IPS DF 4.7 (cell line): ENCODE measurements around the gene FKBP5.
"Not testable (repeated sequence)": the region's sequence is repeated elsewhere in the genome, so short reads cannot be mapped to it uniquely, and the experiment has no call there.

Experiments used
- DNase-seq: peaks from one replicate; pipeline ENCODE4 v3.0.0-alpha.2; 2013; ENCODE audit warnings: low spot score; ENCODE audit errors: extremely low read depth

Gene FKBP5

DNA sequence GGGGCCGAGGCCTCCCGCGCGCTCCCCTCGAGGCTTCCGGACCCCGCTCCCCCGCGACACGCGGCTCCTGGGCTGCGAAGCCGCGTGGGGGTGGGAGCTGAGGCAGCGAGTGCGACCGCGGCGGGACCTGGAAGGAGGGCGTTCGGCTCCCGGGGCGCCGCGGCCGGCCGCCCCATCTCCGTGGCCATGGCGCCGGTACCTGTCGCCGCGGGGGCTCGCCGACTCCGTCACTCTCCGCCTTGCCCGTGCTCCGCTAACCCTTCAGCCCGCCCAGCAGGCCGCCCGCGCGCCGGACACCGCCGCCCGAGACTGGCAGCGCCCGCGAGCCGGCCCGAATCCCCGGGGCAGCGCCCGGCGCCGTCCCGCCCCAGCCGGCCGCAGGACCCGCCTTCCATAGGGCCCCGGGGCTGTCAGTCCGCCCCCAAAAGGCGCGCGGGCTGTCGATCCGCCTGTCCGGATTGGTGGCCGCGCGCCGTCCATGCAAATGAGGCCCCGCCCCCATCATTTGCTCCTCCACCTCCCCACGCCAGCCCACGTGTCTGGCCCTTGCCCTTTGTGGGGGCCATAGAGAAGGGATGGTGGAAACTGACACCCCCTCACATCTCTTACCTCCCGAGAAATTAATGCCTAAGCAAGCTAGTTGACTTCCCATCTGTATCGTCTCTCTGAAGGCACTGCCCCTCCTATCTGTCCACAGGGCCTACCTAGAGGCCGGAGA lies at the start of gene FKBP5:
FKBP5 (minus strand) TSS at position 311 of the 718 bp plus-strand sequence. CDS start 46,091 bp downstream, outside the sequence.
- DNase-seq, result peak; percentile 41

DNA sequence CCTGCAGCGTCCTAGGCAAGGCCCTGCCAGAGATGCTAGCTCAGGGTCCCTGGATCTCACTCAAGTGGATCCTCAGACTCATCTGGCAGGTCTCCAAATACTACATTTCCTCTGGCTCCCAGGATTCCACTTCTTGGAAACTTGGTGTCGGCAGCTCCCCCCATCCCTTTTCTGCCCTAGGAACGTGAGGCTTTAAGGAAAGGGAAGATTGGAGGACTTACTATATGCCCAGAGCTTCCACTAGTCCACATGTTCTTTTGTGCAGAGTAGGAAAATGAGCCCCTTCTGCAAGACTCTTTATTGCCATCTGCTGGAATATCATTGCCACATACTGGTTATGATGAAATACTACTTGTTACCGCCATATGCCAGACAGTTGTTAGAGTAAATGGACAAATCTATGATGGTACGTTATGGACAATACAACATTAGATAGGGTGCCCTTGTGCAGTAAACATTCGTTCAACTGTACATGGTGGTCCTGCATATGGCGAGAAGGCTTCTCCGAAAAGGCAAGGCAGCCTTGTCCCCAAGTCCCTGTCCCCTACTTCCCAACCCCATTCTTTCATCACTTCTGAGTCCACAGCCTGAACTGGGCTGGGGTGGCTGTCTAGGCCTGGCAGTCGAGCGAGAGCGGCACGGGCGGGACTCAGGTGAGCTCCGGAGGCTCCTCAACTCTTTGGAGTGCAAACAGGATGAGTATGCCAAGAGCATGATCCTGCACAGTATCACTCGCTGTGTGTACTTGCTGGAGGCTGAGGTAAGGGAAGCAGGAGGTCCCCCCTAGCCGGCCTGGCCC lies 48.9 kb upstream of the FKBP5 start:
- DNase-seq, result no peak

- no peak for DNase-seq
Observed at GRCh38 chr6:35736982-35737412, 48.3 kb upstream of the FKBP5 start, which contains the start of gene ARMC12. Gene ARMC12, plus strand, starts transcription at chr6:35737032. Its CDS starts 77 bp downstream, at chr6:35737109.

GRCh38 chr6:35736253-35736894 lies 47.7 kb upstream of the FKBP5 start:
- DNase-seq, result no peak

DNA sequence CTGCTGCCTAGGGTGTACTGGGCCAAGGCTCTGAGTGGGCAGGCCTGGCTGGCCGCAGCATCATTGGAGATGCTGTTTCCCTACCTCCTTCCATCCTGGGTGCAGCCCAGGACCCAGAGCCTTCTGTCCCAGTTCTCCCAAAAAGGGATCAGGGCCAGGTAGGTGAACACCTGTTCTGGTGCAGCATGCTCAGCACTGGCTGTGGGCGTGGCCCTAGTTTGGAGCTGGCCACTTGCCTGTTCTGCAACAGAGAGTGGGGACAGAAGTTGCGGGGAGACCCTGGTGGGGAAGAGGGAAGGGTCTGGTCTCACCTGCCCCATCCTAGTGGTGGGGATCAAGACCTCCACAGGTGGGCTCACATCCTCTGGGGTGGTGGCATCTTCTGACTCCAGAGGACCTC lies 46.7 kb upstream of the FKBP5 start:
- no peak for DNase-seq

GRCh38 chr6:35734319-35734718 lies 45.6 kb upstream of the FKBP5 start:
- DNase-seq, result not testable (repeated sequence)

GRCh38 chr6:35733633-35734032 lies 44.9 kb upstream of the FKBP5 start:
- DNase-seq, result no peak

GRCh38 chr6:35731736-35732532 lies 43.2 kb upstream of the FKBP5 start:
- DNase-seq, result no peak

GRCh38 chr6:35731414-35731735 lies 42.7 kb upstream of the FKBP5 start:
- no peak for DNase-seq

DNA sequence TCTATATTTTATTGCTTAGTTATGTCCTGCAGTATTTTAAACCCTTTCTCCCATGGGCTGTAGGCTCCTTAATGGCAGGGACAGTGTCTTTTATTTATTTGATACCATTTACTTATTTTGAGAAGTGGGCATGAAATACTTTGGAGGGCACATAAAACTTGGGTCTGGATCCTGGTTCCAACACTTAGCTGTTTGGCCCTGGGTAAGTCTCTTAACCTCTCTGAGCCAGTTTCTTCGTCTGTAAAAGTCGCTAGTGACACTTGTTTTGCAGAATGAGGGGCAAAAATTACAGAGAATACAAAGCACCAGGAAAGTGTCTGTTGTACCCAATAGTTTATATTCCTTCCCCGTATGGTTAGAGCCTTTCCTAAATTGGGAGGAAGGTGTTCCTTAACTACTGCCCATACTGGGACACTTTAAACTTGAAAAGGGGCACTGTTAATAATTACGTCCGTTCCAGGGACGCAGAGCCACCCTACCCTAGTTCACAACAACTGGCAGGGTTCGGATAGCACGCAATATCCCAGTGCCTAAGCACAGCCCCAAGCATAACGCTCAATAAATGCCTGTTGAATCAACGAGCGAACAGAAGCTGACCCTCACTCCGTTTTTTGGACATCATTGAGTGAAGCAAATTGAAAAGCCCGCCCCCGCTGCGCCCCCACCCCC lies 42.2 kb upstream of the FKBP5 start:
- DNase-seq, result no peak

- no peak for DNase-seq
Observed at GRCh38 chr6:35729722-35730121, 41.0 kb upstream of the FKBP5 start.

- DNase-seq, result no peak
Observed at GRCh38 chr6:35728683-35729678, 40.3 kb upstream of the FKBP5 start.

GRCh38 chr6:35727935-35728682 lies 39.4 kb upstream of the FKBP5 start:
- DNase-seq, result no peak

DNA sequence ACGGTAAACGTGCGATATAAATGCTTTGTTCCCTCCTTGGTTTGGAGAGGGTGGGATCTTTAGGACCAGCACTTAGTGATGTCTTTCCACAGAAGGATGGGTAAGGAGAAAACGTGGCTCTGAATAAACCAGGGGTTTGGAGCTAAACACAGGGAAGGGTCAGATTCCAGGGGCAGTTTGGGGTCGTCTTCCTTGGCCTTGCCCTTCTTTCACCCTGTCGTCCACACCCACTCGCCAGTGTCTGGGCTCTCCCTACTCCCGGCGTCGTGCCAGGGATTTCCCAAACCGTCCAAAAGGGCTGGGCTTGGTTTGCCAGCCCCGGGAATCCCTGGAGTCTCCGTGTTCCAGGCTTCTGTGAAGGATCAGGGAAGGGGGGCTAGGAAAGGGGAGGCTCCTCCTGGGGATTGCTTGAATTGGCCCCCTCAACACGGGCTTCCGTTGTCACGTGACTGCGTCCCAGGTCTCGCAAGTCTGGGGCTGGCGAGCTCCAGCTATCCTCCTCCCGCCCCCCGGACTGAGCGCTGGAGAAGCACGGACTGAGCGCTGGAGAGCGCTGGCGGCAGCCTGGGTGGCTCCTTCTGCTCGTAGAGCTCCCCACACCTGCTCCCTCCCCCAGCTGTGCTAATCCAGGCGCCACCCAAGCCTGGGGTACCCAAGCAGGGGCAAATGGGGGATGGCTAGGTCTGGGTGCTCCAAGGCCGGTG lies 38.7 kb upstream of the FKBP5 start:
- DNase-seq, result no peak

GRCh38 chr6:35725721-35726438 lies 37.2 kb upstream of the FKBP5 start:
- no peak for DNase-seq

DNA sequence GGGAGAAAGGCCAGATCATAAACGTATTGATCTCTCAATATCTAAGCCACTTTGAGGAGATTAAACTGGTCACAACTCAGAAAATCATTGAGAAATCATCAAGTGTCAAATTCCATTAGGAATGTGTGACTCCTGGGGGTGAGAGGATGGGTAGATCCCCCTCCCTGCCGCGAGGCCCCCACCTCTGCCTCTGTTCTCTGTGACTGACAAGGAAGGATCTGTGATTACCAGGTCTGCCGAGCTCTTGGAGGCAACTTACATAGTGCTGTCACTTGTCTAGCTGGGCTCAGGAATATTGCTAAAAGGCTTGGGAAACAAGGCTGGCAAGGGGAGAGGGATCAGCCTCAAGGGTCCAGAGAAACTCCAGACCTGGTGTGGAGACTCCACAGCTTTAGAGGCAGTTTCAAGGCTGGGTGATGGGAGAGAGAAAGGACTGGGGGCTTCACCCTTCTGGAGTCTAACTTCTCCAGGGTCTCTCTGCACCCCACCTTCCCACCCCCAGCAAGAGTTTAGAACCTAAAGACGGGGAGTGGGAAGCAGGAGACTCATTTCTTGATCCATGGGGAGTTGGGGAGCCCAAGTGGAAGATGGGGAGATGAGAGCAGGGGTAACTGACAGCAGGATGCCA lies 36.5 kb upstream of the FKBP5 start:
- DNase-seq, result no peak

- no peak for DNase-seq
Observed at GRCh38 chr6:35724471-35724870, 35.8 kb upstream of the FKBP5 start.
